Right ventricle myocardium superior (tissue), 1 donor: ENCODE measurements around the gene ACSM5. TPM values are rescaled to one million over a fixed set of nuclear protein-coding genes. Genes with fewer than 3 reads are reported as not detected.

Experiments
- ATAC-seq: fragments of 200-7000 bp; cut with Tn5 transposase; one replicate; pipeline ENCODE4 v1.9.1; 2020; ENCODE audit warnings: mild to moderate bottlenecking; ENCODE audit not compliant: poor library complexity
- DNase-seq: peaks from one replicate; pipeline ENCODE4 v3.0.0-alpha.2; 2020
- intact Hi-C: fragments of 100-400 bp; cut with DNase I; formaldehyde crosslinking; loops from one replicate; pipeline ENCODE4 v1.11.2; 2022
- long read RNA-seq: library from polyadenylated mRNA; unstranded; transcript quantifications from one replicate; pipeline ENCODE4 v2.0.0, GENCODE V29; 2021
- total RNA-seq: library from RNA; stranded (reverse); fragmentation: NEBNext Ultra II Directional; extraction: Animal tissue kit (Norgen Biotek cat#: 25700); gene quantifications from one replicate; pipeline ENCODE4 v1.2.1, GENCODE V29; 2021
- donor health status: DM: no; HTN: yes; CAD: no; lungs with severe emphysema.

The ACSM5 gene, protein sequence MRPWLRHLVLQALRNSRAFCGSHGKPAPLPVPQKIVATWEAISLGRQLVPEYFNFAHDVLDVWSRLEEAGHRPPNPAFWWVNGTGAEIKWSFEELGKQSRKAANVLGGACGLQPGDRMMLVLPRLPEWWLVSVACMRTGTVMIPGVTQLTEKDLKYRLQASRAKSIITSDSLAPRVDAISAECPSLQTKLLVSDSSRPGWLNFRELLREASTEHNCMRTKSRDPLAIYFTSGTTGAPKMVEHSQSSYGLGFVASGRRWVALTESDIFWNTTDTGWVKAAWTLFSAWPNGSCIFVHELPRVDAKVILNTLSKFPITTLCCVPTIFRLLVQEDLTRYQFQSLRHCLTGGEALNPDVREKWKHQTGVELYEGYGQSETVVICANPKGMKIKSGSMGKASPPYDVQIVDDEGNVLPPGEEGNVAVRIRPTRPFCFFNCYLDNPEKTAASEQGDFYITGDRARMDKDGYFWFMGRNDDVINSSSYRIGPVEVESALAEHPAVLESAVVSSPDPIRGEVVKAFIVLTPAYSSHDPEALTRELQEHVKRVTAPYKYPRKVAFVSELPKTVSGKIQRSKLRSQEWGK
- 1.4 TPM for total RNA-seq
- long read RNA-seq, partial matches to known transcripts = 1 of 3 reads
- long read RNA-seq, other reads (novel, unspliced or antisense) = 0 of 3 reads

DNA sequence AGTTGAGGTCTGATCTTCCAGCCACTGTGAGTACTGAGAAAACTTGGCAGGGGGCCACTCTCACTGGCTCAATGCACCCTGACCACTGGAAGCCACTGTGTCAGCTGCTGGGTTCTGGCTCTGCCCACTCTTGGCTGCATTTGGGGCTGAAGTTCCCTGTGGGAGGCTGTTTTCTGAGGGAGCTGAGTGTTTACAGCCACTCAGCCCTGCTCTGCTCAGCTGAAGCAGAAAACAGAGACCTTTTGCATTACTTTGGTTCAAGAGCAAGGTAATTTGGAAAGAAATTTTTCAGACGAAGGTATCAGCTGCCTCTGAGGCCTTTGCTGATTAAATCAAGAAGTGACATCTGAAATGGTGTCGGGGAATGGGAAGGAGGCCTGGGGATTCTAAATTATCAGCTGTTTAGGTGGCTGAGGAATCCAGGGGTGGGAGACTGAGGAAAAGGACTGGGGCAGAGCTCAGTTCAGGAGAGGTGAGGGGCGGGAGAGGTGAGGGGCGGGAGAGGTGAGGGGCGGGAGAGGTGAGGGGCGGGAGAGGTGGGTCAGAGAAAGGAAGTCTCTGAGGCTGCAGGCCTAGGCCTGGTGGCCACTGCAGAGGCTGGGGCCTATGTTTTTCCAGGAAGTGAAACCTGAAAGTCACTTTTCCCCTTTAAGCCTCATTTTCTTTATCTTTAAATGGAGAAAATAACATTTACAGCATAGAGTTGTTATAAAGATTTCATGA lies at the start of gene ACSM5:
ACSM5 (plus strand) TSS at position 137 of the 723 bp plus-strand sequence. CDS start 1,951 bp downstream, outside the sequence.
- ATAC-seq (peak; percentile 82), DNase-seq (peak; percentile 77)
- intact Hi-C loops = no loop called here

DNA sequence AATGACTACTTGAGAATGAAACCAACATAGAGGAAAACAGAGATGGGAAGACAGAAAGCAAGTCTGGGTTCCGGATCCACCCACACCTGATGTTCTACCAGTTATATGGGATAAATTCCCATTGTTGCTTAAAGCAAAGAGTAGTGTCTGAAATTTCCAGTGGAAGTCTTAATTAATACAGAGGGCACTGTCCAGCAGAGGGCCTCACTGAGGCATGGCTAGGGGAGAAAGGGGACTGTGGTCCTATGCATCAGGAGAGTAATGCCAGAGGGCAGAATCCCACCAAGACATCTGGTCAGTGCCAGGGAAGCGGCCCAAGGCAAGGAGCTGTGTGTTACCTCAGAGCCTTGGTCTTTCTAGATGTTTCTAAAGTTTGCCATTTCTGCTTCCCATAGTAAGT lies 49.3 kb upstream of the ACSM5 start:
- intact Hi-C loops = no loop called here
- DNase-seq (no peak), ATAC-seq (no peak)

DNA sequence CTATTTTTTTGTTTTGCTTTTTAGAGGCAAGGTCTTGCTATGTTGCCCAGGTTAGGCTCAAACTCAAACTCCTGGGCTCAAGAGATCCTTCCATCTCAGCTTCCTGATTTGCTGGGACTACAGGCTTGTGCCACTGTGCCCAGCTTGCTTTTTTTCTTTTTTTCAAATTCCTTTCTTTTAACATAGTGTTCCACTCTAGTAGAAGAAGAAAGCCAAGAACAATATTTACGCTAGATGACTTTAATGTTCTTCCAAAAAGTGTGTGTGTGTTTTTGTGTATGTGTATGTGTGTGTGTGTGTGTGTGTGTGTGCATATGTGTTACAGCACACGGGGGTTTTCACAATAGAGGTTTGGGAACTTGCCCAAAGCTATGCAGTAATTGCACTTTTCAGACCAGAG lies 46.1 kb upstream of the ACSM5 start:
- no peak for ATAC-seq

DNA sequence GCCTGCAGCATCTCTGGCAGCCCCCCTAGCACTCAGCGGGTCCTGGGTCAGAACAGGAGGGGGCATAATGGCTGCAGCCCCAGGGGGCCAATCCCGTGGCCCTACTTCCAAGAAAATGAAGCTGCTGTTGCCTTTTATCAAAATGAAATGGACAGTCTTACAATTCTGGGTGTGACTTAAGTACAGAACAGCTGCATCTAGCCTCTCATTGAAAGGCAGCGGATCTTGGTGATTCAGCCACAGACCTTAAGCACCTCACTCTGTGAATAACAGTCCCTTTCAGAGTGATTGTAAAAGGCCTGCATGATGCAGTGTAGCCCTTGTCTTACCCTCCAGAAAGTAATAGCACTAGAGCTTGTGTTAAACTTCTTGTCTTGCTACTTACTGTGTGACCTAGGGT lies 45.3 kb upstream of the ACSM5 start:
- ATAC-seq = no peak
- intact Hi-C loops = no loop called here
- no peak for DNase-seq

More for the DNA sequence above, 46.1 kb upstream of the ACSM5 start:
- intact Hi-C loops = no loop called here
- DNase-seq = no peak

DNA sequence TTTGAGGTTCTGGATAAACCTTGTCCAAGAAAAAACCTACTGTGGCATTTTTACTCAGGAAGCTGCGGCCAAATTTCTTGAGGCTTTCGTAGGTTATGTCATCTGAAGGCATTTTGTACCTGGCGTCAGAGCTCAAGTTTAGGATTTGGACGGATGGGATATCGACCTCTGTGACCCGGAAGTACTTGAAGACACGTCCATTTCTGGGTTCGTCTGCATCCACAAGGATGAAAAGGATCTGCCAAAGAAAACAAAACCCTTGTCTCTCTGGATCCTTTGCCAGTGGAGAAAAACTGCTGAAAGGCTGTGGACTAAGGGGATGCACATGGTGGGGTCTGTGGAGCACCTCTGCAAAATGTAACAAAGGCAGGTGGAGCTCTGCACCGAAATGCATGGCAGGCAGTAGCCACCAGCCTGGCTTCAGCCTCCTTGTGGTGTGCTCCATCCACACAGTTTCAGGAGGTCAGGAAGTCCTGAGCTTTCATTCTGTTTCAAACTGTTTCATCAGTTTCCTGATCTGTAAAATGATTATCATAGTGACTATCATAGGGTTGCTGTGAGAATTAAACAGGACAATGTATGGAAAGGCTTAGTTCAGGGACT lies 39.8 kb upstream of the ACSM5 start:
- intact Hi-C loops = no loop called here
- no peak for ATAC-seq
- DNase-seq = no peak

DNA sequence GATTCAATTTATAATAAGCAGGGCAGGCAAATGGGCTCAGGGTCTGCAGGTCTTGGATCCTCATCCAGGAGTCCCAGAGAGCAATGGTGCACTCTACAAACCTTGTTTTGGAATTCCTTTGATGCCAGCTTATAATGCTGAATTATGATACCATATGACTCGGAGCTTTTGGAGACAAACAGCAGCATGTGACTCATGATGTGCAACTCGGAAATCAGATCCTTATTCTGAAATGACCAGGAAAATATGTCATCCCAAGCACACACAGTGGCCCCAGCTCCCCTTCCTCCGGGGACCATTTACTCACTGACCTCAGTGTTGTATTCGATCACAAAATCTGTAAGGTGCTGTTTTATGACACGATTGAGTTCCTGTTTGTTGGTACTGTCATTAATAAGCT lies 36.6 kb upstream of the ACSM5 start:
- no peak for DNase-seq
- intact Hi-C loops = no loop called here

DNA sequence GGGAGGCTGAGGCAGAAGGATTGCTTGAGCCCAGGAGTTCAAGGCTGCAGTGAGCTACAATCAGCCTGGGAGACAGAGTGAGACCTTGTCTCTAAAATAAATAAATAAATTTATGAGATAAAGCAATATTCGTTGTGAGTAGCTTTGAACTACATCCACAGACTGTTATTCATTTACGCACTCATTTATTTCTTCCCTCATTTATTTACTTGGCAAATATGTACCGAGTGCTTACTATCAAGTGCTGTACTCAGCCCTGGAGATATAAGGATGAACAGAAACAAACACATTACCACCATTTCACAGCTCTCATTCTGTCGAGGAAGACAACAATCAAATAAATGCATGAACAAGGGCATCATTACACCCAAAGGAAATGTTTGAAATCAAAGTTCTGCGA lies 32.2 kb upstream of the ACSM5 start:
- ATAC-seq (no peak), DNase-seq (no peak)
- intact Hi-C loops = no loop called here

More for the DNA sequence above, 36.6 kb upstream of the ACSM5 start:
- no peak for ATAC-seq

DNA sequence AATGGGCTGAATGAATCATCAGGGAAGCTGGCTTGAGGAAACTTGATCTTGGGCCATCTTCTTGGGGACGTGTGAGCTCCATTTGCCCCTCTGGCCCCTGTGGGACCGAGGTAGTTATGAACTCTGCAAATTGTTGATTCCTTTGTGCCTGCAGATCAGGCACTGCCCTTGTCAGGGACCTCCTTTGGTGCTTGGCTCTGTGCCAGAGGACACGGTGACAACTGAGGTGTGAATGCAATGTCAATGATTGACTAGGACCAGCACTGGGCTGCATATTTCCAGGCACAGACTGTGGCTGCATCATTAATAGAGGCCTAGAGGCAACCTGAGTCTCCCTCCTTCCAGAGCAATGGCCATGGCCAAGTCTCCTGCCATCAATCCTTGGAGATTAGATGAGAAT lies 28.6 kb upstream of the ACSM5 start:
- DNase-seq (no peak), ATAC-seq (no peak)
- intact Hi-C loops = no loop called here

DNA sequence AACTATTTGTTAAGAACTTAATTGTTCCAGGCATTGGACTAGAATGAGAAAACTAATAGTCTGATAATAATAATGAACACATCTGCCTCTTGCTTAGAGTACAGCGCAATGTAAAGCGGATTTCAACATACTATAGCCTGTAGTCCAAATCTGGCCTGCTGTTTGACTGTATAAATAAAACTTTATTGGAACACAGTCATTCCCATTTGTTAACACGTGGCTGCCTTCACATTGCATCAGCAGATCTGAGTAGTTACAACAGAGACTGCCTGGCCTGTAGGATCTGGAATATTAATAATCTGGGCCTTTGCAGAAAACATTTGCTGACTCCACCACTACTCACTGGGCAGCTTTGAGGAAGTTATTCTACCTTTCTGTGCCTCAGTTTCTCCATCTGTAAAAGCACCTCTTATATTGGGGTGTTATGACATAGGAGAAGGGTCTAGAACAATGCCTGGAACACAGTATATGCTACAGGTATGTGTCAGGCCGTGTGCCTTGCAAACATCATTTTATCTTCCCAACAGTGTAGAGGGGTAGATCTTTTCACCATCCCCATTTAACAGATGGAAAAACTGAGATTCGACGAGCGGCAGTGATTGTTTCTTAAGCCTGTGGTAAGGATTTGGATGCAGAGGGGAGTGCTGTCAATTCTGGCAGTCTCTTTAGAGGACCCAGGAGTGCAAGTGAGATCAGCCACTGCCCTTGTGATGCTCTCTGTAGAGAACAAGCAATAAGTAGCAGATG lies 27.0 kb upstream of the ACSM5 start:
- ATAC-seq = no peak
- DNase-seq = no peak
- intact Hi-C loops = no loop called here

DNA sequence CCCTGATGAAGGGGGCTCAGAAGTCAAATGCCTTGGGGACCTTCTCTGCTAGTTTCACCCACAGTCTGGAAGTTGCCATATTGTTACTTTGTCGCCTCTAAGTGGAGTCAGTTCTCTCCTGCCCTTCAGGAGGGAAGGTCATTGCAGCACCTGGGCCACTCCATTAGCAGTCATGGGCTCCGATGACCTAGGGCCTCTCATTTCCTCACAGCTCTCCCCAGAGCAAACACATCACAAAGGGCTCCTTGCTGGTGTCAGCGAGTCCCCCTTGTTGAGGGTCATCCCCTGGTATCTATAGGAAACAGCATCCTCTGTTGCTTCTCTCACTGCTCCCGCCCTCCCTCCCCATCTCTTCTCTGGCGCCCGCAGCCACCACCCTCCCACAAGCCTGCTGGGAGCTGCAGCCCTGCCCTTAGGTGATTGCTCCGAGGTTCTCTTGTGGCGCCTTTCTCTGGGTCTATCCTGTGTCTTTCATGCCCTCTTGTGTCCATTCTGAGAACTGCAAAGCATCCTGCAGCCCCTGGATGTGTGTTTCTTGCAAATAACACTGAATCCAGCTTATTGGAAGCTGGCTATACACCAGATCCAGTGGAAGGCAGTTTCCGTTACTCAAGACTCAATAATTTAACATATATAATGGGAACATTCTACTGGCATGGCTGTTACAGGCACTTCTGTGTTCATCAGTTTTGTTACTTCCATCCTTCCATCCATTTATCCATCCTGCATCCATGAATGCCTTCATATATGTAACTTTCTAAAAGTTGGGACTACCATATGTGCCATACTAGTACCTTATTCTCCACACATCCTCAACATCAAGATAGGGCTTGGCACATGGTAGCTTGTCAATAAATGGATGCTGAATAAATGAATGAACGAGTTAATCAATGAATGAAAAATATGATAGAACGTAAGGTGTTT lies 26.0 kb upstream of the ACSM5 start:
- ATAC-seq = peak; percentile 76
- DNase-seq = peak; percentile 47
- intact Hi-C loops = no loop called here

DNA sequence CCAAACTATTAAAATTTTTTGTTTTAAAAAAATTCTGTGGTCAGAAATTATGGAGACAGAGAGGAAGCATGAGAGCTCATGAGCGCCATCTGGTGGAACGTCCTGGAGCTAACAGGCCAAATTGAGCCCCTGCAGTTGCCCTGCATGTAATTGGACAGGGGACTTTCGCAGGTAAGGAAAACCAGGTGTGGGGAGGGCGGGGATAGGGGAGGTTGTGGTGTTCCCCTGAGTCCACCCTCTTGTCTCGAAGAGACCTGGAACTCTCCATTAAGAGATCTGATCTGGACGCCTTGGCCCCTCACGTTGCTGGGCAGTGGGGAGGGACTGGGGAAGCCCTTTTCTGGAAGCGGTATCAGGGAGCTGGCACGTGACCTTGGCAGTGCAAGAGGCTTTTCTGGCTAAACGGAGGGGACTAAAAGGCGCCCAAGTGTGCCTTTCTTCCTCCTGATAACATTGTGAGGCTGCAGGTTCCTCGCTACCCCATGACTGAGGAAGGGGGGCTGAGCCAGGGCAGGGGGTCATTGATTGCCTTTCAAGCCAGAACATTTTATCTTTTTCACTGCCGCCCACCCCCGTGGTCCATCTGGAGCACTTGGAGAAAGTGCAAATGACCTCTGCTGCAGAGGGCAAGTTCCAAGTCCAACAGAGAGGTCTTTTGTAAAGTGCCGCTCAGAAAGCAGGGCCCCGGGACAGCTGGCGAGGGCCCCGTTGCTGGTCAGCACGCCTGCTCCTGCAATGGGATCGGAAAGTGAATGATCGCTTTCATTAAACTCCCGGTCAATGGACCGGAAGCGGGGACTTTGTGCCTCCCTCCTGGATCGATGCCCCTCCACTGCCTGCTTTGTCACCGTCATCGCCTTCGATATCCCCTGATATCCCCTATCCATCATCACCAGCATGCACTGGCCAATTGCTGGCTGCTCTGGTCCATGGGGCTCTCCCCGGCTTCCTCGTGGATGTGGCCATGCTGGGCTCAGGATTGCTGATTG lies 23.2 kb upstream of the ACSM5 start:
- DNase-seq (peak; percentile 77), ATAC-seq (peak; percentile 74)
- intact Hi-C loops = loop anchor here (5.0 kb wide), 1 partner anchor 479 kb away; no protein-coding TSS in a partner anchor

DNA sequence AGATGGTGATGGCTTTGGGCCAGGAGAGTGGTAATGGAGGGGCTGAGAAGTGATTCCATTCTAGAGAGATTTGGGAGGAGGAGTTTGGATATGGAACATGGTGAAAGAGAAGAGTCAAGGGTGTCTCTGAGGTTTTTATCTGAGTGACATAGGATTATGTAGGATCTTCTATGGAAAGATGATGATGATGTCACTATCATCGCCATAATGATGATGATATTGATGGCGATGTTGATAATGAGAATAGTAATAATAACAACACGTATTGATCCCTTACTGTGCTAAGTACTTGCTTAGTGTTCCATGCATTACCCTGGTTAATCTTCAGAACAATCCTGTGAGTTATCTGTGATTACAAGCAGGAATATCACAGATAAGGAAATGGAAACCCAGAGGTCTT lies 21.4 kb upstream of the ACSM5 start:
- DNase-seq (no peak), ATAC-seq (no peak)
- intact Hi-C loops = loop anchor here (5.0 kb wide), 1 partner anchor 481 kb away; no protein-coding TSS in a partner anchor

DNA sequence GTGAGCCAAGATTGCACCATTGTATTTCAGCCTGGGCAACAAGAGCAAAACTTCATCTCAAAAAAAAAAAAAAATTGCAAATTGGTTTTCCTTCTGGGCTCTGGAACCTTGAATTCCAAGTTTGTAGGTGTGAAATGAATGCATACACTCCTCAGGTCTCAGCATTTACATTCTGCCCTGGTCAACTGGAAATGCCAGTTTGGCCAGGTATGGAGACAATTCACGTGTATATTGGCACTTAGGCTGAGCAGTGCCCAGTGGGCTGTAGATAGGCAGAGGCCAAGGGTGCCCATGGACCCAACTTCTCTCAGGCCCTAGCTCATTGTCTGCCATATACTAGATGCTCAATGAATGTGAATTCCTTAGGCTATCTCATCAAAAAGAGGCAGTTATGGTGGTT lies 20.5 kb upstream of the ACSM5 start:
- intact Hi-C loops = loop anchor here (5.0 kb wide), 1 partner anchor 482 kb away; no protein-coding TSS in a partner anchor
- ATAC-seq = no peak

DNA sequence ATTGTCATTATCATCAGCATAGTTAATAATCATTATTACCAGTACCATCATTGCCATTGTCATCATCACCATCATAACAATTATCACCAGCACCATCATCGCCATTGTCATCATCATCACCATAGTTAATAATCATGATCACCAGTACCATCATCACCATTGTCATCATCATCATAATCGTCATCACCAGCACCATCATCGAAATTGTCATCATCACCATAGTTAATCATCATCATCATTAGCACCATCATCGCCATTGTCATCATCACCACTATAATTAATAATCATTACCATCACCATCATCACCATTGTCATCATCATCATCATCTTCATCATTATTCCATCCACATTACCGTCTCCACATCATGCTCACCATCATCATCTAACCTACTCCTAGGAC lies 18.3 kb upstream of the ACSM5 start:
- ATAC-seq (no peak), DNase-seq (no peak)
- intact Hi-C loops = no loop called here

More for the DNA sequence above, 20.5 kb upstream of the ACSM5 start:
- DNase-seq = no peak

DNA sequence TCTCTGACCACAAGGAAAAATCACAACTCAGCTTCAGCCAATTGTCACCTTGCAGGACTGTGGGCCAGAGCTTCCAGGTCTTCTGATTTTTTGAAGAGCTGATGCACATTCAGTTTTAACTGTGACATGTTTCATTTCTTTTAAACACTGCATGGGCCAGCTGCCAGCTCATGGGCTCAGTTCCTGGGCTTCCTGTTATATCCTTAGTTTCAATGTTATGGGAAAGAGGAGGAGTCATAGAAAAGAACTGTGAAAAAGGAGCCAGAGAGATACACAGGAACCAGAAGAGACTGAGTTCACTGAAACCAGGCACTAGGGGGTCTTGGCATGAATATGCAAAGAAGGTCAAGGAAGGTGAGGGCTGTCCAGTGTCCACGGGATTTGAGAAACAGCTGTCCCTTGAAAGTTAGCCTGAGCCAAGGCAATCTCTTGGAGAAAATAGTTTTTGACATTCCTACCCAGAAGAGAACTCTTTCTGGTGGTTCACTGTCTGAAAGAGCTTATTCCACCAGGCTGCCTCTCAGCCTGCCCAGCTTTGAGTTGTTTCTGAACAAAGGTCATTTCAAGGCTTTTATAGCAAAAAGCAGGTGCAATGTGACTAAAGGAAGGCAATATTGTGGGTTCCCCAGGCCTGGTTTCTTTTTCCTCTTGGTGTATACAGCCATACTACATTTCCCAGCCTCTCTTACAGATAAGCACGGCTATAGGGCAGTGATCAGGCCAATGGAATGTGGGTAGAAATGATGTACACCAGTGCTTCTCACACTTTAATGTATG lies 15.3 kb upstream of the ACSM5 start:
- ATAC-seq (peak; percentile 27), DNase-seq (no peak)
- intact Hi-C loops = no loop called here
